K562 treated with DMSO at 1 percent for 4 hours (cell line): ENCODE measurements around the gene GCA. TPM values are rescaled to one million over a fixed set of nuclear protein-coding genes. Genes with fewer than 3 reads are reported as not detected.

Experiments used
- total RNA-seq: library from RNA; unstranded; fragments of 300-600 nt; gene quantifications from 2 replicates; pipeline ENCODE4 v1.2.3, GENCODE V29; 2022; ENCODE audit not compliant: insufficient read depth

The GCA gene, protein sequence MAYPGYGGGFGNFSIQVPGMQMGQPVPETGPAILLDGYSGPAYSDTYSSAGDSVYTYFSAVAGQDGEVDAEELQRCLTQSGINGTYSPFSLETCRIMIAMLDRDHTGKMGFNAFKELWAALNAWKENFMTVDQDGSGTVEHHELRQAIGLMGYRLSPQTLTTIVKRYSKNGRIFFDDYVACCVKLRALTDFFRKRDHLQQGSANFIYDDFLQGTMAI
- total RNA-seq = 1.1 and 1.4 TPM in 2 replicates

GRCh38 chr2:162343824-162344616 lies at the start of gene GCA:
GCA (plus strand) TSS chr2:162344132; CDS start chr2:162344249, 117 bp downstream.

GRCh38 chr2:162318328-162319180 lies 25.4 kb upstream of the GCA start, which contains the start of gene IFIH1:
IFIH1 (minus strand) TSS chr2:162318684; CDS start chr2:162318307, 377 bp downstream.

Other genes with a start within 250 kb of the GCA start
- not detected in 2 replicates for gene GCG, start 191.9 kb upstream of the GCA start, total RNA-seq
- gene FAP, start 100.7 kb upstream of the GCA start, total RNA-seq = not detected in 2 replicates
- gene IFIH1, start 25.4 kb upstream of the GCA start, total RNA-seq = 4.2 and 5.0 TPM in 2 replicates